ENCODE data around the gene S100A10.

Gene S100A10

GRCh38 chr1:151948506-151948905 lies 45.2 kb downstream of the S100A10 start:
- no peaks in the 10 kb centered on the region for H3K27me3 ChIP-seq (ENCODE audit: insufficient read depth, insufficient read length)
- no peak overlapping the region for H3K9ac ChIP-seq (ENCODE audit: insufficient read length, low read depth)
- no peak for TF ChIP-seq SUZ12 (IDR thresholded peaks at IDR 0.05; ENCODE audit: extremely low read depth, insufficient read depth, insufficient read length)
- TF ChIP-seq ZNF274 (IDR thresholded peaks at IDR 0.05; ENCODE audit: low read depth, low read length), result no peak
- no peak for TF ChIP-seq YY1 (IDR thresholded peaks at IDR 0.05; ENCODE audit: insufficient read depth, insufficient read length)
- no peaks in the 10 kb centered on the region for H3K9me3 ChIP-seq (ENCODE audit: insufficient read depth, low read length)
- H3K4me1 ChIP-seq (ENCODE audit: insufficient read depth, insufficient read length), result peaks cover 5% of the 10 kb centered on the region
- DNase-seq (ENCODE audit: low read depth, low spot score), result no peak
- H3K36me3 ChIP-seq (ENCODE audit: insufficient read depth, insufficient read length, low read length), result no peaks in the 10 kb centered on the region
- no peak overlapping the region for H3K4me3 ChIP-seq (ENCODE audit: insufficient read length, low read depth)

- TF ChIP-seq YY1 (IDR thresholded peaks at IDR 0.05; ENCODE audit: insufficient read depth, insufficient read length), result no peak
- no peak for TF ChIP-seq SUZ12 (IDR thresholded peaks at IDR 0.05; ENCODE audit: extremely low read depth, insufficient read depth, insufficient read length)
- no peak for TF ChIP-seq ZNF274 (IDR thresholded peaks at IDR 0.05; ENCODE audit: low read depth, low read length)
- H3K4me3 ChIP-seq (ENCODE audit: insufficient read length, low read depth), result no peak overlapping the region
- no peaks in the 10 kb centered on the region for H3K27me3 ChIP-seq (ENCODE audit: insufficient read depth, insufficient read length)
Measured at GRCh38 chr1:151947140-151947539, 46.5 kb downstream of the S100A10 start.

GRCh38 chr1:151945725-151946722 lies 47.6 kb downstream of the S100A10 start:
- no peak overlapping the region for H3K9ac ChIP-seq (ENCODE audit: insufficient read length, low read depth)
- no peaks in the 10 kb centered on the region for H3K36me3 ChIP-seq (ENCODE audit: insufficient read depth, insufficient read length, low read length)
- H3K4me1 ChIP-seq (ENCODE audit: insufficient read depth, insufficient read length), result peaks cover 5% of the 10 kb centered on the region
- H3K4me3 ChIP-seq (ENCODE audit: insufficient read length, low read depth), result no peak overlapping the region
- H3K27me3 ChIP-seq (ENCODE audit: insufficient read depth, insufficient read length), result no peaks in the 10 kb centered on the region
- H3K9me3 ChIP-seq (ENCODE audit: insufficient read depth, low read length), result no peaks in the 10 kb centered on the region
- TF ChIP-seq SUZ12 (IDR thresholded peaks at IDR 0.05; ENCODE audit: extremely low read depth, insufficient read depth, insufficient read length), result no peak
- no peak for TF ChIP-seq YY1 (IDR thresholded peaks at IDR 0.05; ENCODE audit: insufficient read depth, insufficient read length)
- no peak for TF ChIP-seq ZNF274 (IDR thresholded peaks at IDR 0.05; ENCODE audit: low read depth, low read length)
- DNase-seq (ENCODE audit: low read depth, low spot score), result peak; percentile 89

More at GRCh38 chr1:151947140-151947539, 46.5 kb downstream of the S100A10 start:
- Histone ChIP-seq H3K4me1 (ENCODE audit: insufficient read depth, insufficient read length) (peaks cover 5% of the 10 kb centered on the region), H3K36me3 (ENCODE audit: insufficient read depth, insufficient read length, low read length) (no peaks in the 10 kb centered on the region), H3K9me3 (ENCODE audit: insufficient read depth, low read length) (no peaks in the 10 kb centered on the region), H3K9ac (ENCODE audit: insufficient read length, low read depth) (no peak overlapping the region)
- DNase-seq (ENCODE audit: low read depth, low spot score), result no peak

GRCh38 chr1:151944857-151945575 lies 48.6 kb downstream of the S100A10 start:
- no peak overlapping the region for H3K9ac ChIP-seq (ENCODE audit: insufficient read length, low read depth)
- H3K4me3 ChIP-seq (ENCODE audit: insufficient read length, low read depth), result no peak overlapping the region
- no peaks in the 10 kb centered on the region for H3K27me3 ChIP-seq (ENCODE audit: insufficient read depth, insufficient read length)
- TF ChIP-seq SUZ12 (IDR thresholded peaks at IDR 0.05; ENCODE audit: extremely low read depth, insufficient read depth, insufficient read length), result no peak
- H3K36me3 ChIP-seq (ENCODE audit: insufficient read depth, insufficient read length, low read length), result no peaks in the 10 kb centered on the region
- DNase-seq (ENCODE audit: low read depth, low spot score), result no peak
- peaks cover 5% of the 10 kb centered on the region for H3K4me1 ChIP-seq (ENCODE audit: insufficient read depth, insufficient read length)
- H3K9me3 ChIP-seq (ENCODE audit: insufficient read depth, low read length), result no peaks in the 10 kb centered on the region

GRCh38 chr1:151944126-151944856 lies 49.4 kb downstream of the S100A10 start:
- Histone ChIP-seq H3K4me1 (ENCODE audit: insufficient read depth, insufficient read length) (peaks cover 5% of the 10 kb centered on the region), H3K36me3 (ENCODE audit: insufficient read depth, insufficient read length, low read length) (no peaks in the 10 kb centered on the region), H3K9me3 (ENCODE audit: insufficient read depth, low read length) (no peaks in the 10 kb centered on the region), H3K4me3 (ENCODE audit: insufficient read length, low read depth) (no peak overlapping the region), H3K27me3 (ENCODE audit: insufficient read depth, insufficient read length) (no peaks in the 10 kb centered on the region), H3K9ac (ENCODE audit: insufficient read length, low read depth) (no peak overlapping the region)
- TF ChIP-seq SUZ12 (IDR thresholded peaks at IDR 0.05; ENCODE audit: extremely low read depth, insufficient read depth, insufficient read length) (no peak), YY1 (IDR thresholded peaks at IDR 0.05; ENCODE audit: insufficient read depth, insufficient read length) (no peak), ZNF274 (IDR thresholded peaks at IDR 0.05; ENCODE audit: low read depth, low read length) (no peak)
- DNase-seq (ENCODE audit: low read depth, low spot score), result no peak

- H3K9me3 ChIP-seq (ENCODE audit: insufficient read depth, low read length), result no peaks in the 10 kb centered on the region
- H3K4me3 ChIP-seq (ENCODE audit: insufficient read length, low read depth), result no peak overlapping the region
- no peaks in the 10 kb centered on the region for H3K36me3 ChIP-seq (ENCODE audit: insufficient read depth, insufficient read length, low read length)
- TF ChIP-seq SUZ12 (IDR thresholded peaks at IDR 0.05; ENCODE audit: extremely low read depth, insufficient read depth, insufficient read length) (no peak), ZNF274 (IDR thresholded peaks at IDR 0.05; ENCODE audit: low read depth, low read length) (no peak), YY1 (IDR thresholded peaks at IDR 0.05; ENCODE audit: insufficient read depth, insufficient read length) (no peak)
- peaks cover 5% of the 10 kb centered on the region for H3K4me1 ChIP-seq (ENCODE audit: insufficient read depth, insufficient read length)
- no peaks in the 10 kb centered on the region for H3K27me3 ChIP-seq (ENCODE audit: insufficient read depth, insufficient read length)
- no peak overlapping the region for H3K9ac ChIP-seq (ENCODE audit: insufficient read length, low read depth)
- no peak for DNase-seq (ENCODE audit: low read depth, low spot score)
Measured at GRCh38 chr1:151943591-151943990, 50.1 kb downstream of the S100A10 start.

Data from NT2/D1 (cell line).